Measurements from ENCODE around the gene EEFSEC.

GRCh38 chr3:128353991-128354687, 200.9 kb downstream of the EEFSEC start:
- no peak for TF ChIP-seq SP1 (IDR thresholded peaks at IDR 0.05)
- TF ChIP-seq FOXK2 (IDR thresholded peaks at IDR 0.05) = no peak
- TF ChIP-seq BHLHE40 (IDR thresholded peaks at IDR 0.05; ENCODE audit: borderline replicate concordance) = no peak
- no peak for TF ChIP-seq ZNF384 (IDR thresholded peaks at IDR 0.05)
- TF ChIP-seq FOXM1 (IDR thresholded peaks at IDR 0.05; ENCODE audit: borderline replicate concordance) = no peak
- no peak for TF ChIP-seq LEF1 (IDR thresholded peaks at IDR 0.05; ENCODE audit: borderline replicate concordance)
- TF ChIP-seq FOXA1 (IDR thresholded peaks at IDR 0.05) = no peak
- no peak for TF ChIP-seq HDGF (IDR thresholded peaks at IDR 0.05; ENCODE audit: borderline replicate concordance)
- TF ChIP-seq, protein P1, sequence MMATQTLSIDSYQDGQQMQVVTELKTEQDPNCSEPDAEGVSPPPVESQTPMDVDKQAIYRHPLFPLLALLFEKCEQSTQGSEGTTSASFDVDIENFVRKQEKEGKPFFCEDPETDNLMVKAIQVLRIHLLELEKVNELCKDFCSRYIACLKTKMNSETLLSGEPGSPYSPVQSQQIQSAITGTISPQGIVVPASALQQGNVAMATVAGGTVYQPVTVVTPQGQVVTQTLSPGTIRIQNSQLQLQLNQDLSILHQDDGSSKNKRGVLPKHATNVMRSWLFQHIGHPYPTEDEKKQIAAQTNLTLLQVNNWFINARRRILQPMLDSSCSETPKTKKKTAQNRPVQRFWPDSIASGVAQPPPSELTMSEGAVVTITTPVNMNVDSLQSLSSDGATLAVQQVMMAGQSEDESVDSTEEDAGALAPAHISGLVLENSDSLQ (IDR thresholded peaks at IDR 0.05) = no peak

Data from HEK293T (cell line).